NB4 (cell line): ENCODE data around the gene TOR1A.

ENCODE experiments used
- CTCF ChIP-seq: IDR thresholded peaks from one replicate; pipeline ENCODE4 v1.5.1; 2012; ENCODE audit warnings: low read depth, low read length
- POLR2A ChIP-seq: IDR thresholded peaks from 2 replicates; pipeline ENCODE4 v1.6.1; 2011; ENCODE audit warnings: mild to moderate bottlenecking; ENCODE audit not compliant: insufficient read length; ENCODE audit errors: extremely low read depth
- TF ChIP-seq, protein P1 (sequence below): IDR thresholded peaks from 2 replicates; pipeline ENCODE4 v1.6.1; 2011; ENCODE audit warnings: low read depth, low read length

DNA sequence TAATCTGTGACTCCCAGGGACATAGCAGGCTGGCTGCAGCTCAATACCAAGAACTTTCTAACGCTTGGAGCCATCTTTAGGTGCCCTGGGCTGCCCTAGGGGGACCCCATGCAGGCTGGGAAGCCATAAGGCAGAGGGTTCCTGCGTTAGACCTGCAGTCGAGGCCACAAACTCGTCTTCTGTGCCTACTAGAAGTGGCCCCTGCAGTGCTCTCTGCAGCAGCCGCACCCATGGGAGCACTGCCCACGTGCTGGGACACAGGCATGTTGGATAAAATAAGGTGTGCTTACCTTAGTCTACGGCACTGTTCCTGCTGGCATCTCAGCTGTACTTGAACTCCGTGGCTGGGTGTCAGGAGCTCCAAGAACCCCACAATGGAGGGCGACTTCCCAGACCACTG is 11.6 kb downstream of the TOR1A start:
- TF ChIP-seq POLR2A, result no peak
- TF ChIP-seq, protein P1, sequence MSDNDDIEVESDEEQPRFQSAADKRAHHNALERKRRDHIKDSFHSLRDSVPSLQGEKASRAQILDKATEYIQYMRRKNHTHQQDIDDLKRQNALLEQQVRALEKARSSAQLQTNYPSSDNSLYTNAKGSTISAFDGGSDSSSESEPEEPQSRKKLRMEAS, result no peak
- TF ChIP-seq CTCF, result no peak
